NT2/D1 (cell line): ENCODE data around the gene RGS17.
"Not testable (repeated sequence)": the region's sequence is repeated elsewhere in the genome, so short reads cannot be mapped to it uniquely, and the experiment has no call there.

Source experiments
- YY1 ChIP-seq: IDR thresholded peaks from 2 replicates; pipeline ENCODE4 v1.6.1; 2011; ENCODE audit not compliant: insufficient read length, insufficient read depth
- ZNF274 ChIP-seq: IDR thresholded peaks from 2 replicates; pipeline ENCODE4 v1.6.1; 2011; ENCODE audit warnings: mild to moderate bottlenecking, low read depth, low read length

DNA sequence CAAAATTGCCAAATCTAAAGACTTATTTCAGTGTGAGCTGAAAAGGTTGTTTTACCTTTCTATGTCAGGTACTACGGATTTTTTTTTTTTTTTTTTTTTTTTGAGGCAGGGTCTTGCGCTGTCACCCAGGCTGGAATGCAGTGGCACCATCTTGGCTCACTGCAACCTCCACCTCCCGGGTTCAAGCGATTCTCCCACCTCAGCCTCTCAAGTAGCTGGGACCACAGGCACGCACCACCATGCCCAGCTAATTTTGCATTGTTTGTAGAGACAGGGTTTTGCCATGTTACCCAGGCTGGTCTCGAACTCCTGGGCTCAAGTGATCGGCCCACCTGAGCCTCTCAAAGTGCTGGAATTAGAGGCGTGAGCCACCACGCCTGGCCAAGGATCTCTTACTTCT, 130.3 kb downstream of the RGS17 start:
- TF ChIP-seq YY1, ZNF274: not testable (repeated sequence)
